OCI-LY3 (cell line): Measurements from ENCODE around the gene CSF3.

Experiments
- EZH2phosphoT487 ChIP-seq: fragments of 200-600 bp; shearing (Covaris generic); IDR thresholded peaks from 2 replicates; pipeline ENCODE4 v1.6.1; 2018; ENCODE audit warnings: antibody characterized with exemption, mixed run types, low read depth
- TF ChIP-seq, protein P1 (sequence below): fragments of 200-600, 300-600 bp; sonication (generic); IDR thresholded peaks from 2 replicates; pipeline ENCODE4 v1.5.1; 2014; ENCODE audit warnings: antibody characterized with exemption, low read length, low read depth

DNA sequence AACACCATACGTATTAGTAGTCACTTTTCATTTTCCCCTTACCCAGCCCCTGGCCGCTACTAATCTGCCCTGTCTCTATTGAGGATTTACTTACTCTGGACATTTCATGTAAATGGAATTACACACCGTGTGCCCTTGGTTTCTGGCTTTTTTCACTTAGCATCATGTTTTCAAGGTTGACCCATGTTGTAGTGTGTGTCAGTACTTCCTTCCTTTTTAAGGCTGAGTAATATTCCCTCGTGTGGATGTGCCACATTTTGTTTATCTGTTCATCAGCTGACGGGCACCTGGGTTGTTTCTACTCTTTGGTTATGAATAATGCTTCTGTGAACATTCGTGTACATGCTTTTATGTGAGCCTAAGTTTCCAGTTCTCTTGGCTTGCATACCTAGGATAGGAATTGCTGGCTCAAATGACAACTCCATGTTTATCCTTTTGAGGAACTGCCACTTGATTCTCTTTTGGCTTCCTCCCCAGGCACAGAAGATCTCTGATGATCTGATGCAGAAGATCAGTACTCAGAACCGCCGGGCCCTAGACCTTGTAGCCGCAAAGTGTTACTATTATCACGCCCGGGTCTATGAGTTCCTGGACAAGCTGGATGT lies 26.9 kb upstream of the CSF3 start:
- TF ChIP-seq, protein P1, sequence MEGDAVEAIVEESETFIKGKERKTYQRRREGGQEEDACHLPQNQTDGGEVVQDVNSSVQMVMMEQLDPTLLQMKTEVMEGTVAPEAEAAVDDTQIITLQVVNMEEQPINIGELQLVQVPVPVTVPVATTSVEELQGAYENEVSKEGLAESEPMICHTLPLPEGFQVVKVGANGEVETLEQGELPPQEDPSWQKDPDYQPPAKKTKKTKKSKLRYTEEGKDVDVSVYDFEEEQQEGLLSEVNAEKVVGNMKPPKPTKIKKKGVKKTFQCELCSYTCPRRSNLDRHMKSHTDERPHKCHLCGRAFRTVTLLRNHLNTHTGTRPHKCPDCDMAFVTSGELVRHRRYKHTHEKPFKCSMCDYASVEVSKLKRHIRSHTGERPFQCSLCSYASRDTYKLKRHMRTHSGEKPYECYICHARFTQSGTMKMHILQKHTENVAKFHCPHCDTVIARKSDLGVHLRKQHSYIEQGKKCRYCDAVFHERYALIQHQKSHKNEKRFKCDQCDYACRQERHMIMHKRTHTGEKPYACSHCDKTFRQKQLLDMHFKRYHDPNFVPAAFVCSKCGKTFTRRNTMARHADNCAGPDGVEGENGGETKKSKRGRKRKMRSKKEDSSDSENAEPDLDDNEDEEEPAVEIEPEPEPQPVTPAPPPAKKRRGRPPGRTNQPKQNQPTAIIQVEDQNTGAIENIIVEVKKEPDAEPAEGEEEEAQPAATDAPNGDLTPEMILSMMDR, result no peak
- TF ChIP-seq EZH2phosphoT487, result no peak
